Liver (tissue), 9 donors: ENCODE measurements around the gene FRMD1. TPM values are rescaled to one million over a fixed set of nuclear protein-coding genes. Genes with fewer than 3 reads are reported as not detected.

ENCODE experiments used
- DNase-seq: peaks from one replicate; pipeline ENCODE4 v3.0.0-alpha.2; 2017; ENCODE audit warnings: low spot score
- H3K27ac ChIP-seq, 2 donors: one replicate each; pipeline ENCODE4 v1.7.0; 2013; ENCODE audit warnings: inconsistent platforms in 2 of 2, low read length in 2 of 2, control low read depth in 1 of 2, low read depth in 1 of 2, mild to moderate bottlenecking in 1 of 2
- H3K27me3 ChIP-seq, 4 donors: one replicate each; pipeline versions ENCODE4 v1.6.1 to v1.7.0; 2013; ENCODE audit warnings: low read length in 3 of 4, inconsistent platforms in 1 of 4, mild to moderate bottlenecking in 1 of 4, moderate library complexity in 1 of 4; ENCODE audit not compliant: control insufficient read depth in 4 of 4, insufficient read depth in 4 of 4
- H3K36me3 ChIP-seq, 4 donors: one replicate each; pipeline versions ENCODE4 v1.6.1 to v1.7.0; 2013; ENCODE audit warnings: low read length in 3 of 4, mild to moderate bottlenecking in 3 of 4, low read depth in 1 of 4, moderate library complexity in 1 of 4; ENCODE audit not compliant: control insufficient read depth in 4 of 4, insufficient read depth in 3 of 4
- H3K4me1 ChIP-seq, 4 donors: one replicate each; pipeline versions ENCODE4 v1.6.1 to v1.7.0; 2013; ENCODE audit warnings: low read length in 3 of 4, mild to moderate bottlenecking in 3 of 4, moderate library complexity in 1 of 4; ENCODE audit not compliant: control insufficient read depth in 4 of 4, insufficient read depth in 4 of 4
- H3K4me3 ChIP-seq, 3 donors: one replicate each; pipeline versions ENCODE4 v1.6.1 to v1.7.0; 2013; ENCODE audit warnings: low read length in 3 of 3, control low read depth in 1 of 3, low read depth in 1 of 3, mild to moderate bottlenecking in 1 of 3
- H3K9ac ChIP-seq, 2 donors: one replicate each; pipeline ENCODE4 v1.7.0; 2013; ENCODE audit warnings: low read length in 2 of 2, mild to moderate bottlenecking in 2 of 2, moderate library complexity in 2 of 2, control low read depth in 1 of 2, low read depth in 1 of 2
- H3K9me3 ChIP-seq, 4 donors: one replicate each; pipeline versions ENCODE4 v1.6.1 to v1.7.0; 2013; ENCODE audit warnings: low read length in 3 of 4; ENCODE audit not compliant: control insufficient read depth in 4 of 4
- EGR1 ChIP-seq, 2 donors: IDR thresholded peaks; 2 replicates each; pipeline ENCODE4 v1.6.1; 2016 to 2018; ENCODE audit warnings: antibody characterized with exemption in 2 of 2, low read depth in 2 of 2
- FOXA1 ChIP-seq: IDR thresholded peaks from 2 replicates; pipeline ENCODE4 v1.6.1; 2016; ENCODE audit warnings: antibody characterized with exemption
- FOXA2 ChIP-seq: IDR thresholded peaks from 2 replicates; pipeline ENCODE4 v1.6.1; 2016; ENCODE audit warnings: antibody characterized with exemption
- GABPA ChIP-seq, 2 donors: IDR thresholded peaks in 1 of 2; conservative IDR thresholded peaks in 1 of 2; 2 replicates each; pipeline ENCODE4 v1.6.1; 2016; ENCODE audit warnings: antibody characterized with exemption in 2 of 2, mild to moderate bottlenecking in 1 of 2, moderate library complexity in 1 of 2
- HNF4G ChIP-seq: IDR thresholded peaks from 2 replicates; pipeline ENCODE4 v1.6.1; 2016; ENCODE audit warnings: antibody characterized with exemption
- JUND ChIP-seq, 2 donors: IDR thresholded peaks; 2 replicates each; pipeline ENCODE4 v1.6.1; 2016; ENCODE audit warnings: antibody characterized with exemption in 2 of 2
- NR2F2 ChIP-seq: IDR thresholded peaks from 2 replicates; pipeline ENCODE4 v1.6.1; 2016; ENCODE audit warnings: antibody characterized with exemption
- RXRA ChIP-seq, 2 donors: IDR thresholded peaks; 2 replicates each; pipeline ENCODE4 v1.6.1; 2017 to 2018; ENCODE audit warnings: antibody characterized with exemption in 2 of 2, mild to moderate bottlenecking in 1 of 2
- SP1 ChIP-seq: IDR thresholded peaks from 2 replicates; pipeline ENCODE4 v1.6.1; 2018; ENCODE audit warnings: antibody characterized with exemption, mild to moderate bottlenecking
- TAF1 ChIP-seq: conservative IDR thresholded peaks from 2 replicates; pipeline ENCODE4 v1.6.1; 2016; ENCODE audit warnings: antibody characterized with exemption, mild to moderate bottlenecking
- YY1 ChIP-seq: IDR thresholded peaks from 2 replicates; pipeline ENCODE4 v1.6.1; 2016; ENCODE audit warnings: antibody characterized with exemption, mild to moderate bottlenecking
- WGBS: extraction: QIAGEN DNeasy Blood & Tissue Kit; methylation state at CpG from one replicate; pipeline ENCODE4 v1.1.7; 2013; 5-methylcytosine and 5-hydroxymethylcytosine counted together
- polyA plus RNA-seq, 2 donors: library from polyadenylated mRNA; stranded (reverse) in 1 of 2; unstranded in 1 of 2; fragments of 200-250 nt in 1 of 2; fragments of >200 nt in 1 of 2; fragmentation: Nextera tagmentation in 1 of 2; extraction: Ambion mirVana in 1 of 2; gene quantifications; one replicate each; pipeline versions ENCODE4 v1.2.1 to v1.2.3, GENCODE V29; 2013 to 2015
- total RNA-seq, 2 donors: library from RNA; depleted of rRNA; stranded (reverse); fragments of >200 nt; gene quantifications; one replicate each; pipeline ENCODE4 v1.2.3, GENCODE V29; 2014
- TF ChIP-seq, protein P1 (sequence below): IDR thresholded peaks from 2 replicates; pipeline ENCODE4 v1.6.1; 2016; ENCODE audit warnings: antibody characterized with exemption
- TF ChIP-seq, protein P2 (sequence below): IDR thresholded peaks from 2 replicates; pipeline ENCODE4 v1.6.1; 2016; ENCODE audit warnings: antibody characterized with exemption, mild to moderate bottlenecking
- TF ChIP-seq, protein P3 (sequence below): IDR thresholded peaks from 2 replicates; pipeline ENCODE4 v1.6.1; 2016; ENCODE audit warnings: antibody characterized with exemption
- TF ChIP-seq, protein P4 (sequence below): fragments of 150-350 bp; IDR thresholded peaks from 2 replicates; pipeline ENCODE4 v1.5.1; 2017; ENCODE audit warnings: improper control_type of control experiment, low read depth, low read length; ENCODE audit not compliant: missing input control
- TF ChIP-seq, protein P5 (sequence below): IDR thresholded peaks from 2 replicates; pipeline ENCODE4 v1.6.1; 2016; ENCODE audit warnings: antibody characterized with exemption
- donor health status: healthy.
- donor health status: healthy.
- donor health status: healthy.
- donor health status: healthy.
- donor health status: healthy.

The FRMD1 gene
- total and polyA plus RNA-seq, 4 donors = 0.04 to 0.17 (median 0.12) TPM

DNA sequence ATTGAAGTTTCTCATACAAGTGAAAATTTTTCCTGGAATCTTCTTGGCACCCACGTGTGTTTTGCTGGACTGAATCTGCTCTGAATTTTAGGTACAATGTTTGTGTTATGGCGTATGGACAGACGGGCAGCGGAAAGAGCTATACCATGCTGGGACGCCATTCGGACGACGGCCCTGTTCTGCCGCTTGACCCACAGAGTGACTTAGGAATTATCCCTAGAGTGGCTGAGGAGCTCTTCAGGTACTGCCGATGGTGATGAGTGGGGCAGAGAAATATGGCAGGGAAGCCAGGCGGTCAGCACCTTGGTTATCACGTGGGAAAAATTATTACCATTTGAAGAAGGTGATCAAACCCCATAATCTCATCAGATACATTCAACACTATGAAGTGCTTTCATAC, 45.2 kb downstream of the FRMD1 start:
- no peak overlapping the region for H3K9ac ChIP-seq
- H3K9me3 ChIP-seq = peaks cover 2 to 15% (median 5%) of the 10 kb centered on the region in 4 donors
- H3K36me3 ChIP-seq = no peaks in the 10 kb centered on the region
- DNase-seq = no peak
- H3K4me3 ChIP-seq = no peak overlapping the region
- WGBS = 96% methylated on average over 12 of the region's 12 CpGs
- peaks cover 0 to 6% (median 4%) of the 10 kb centered on the region in 4 donors for H3K4me1 ChIP-seq
- H3K27ac ChIP-seq = no peak overlapping the region
- H3K27me3 ChIP-seq = no peaks in the 10 kb centered on the region
- TF ChIP-seq HNF4G (no peak), NR2F2 (no peak), YY1 (no peak), SP1 (no peak), EGR1 (IDR thresholded peaks at IDR 0.05; ENCODE audit: low read depth in 2 of 2) (no peak), FOXA1 (no peak)
- TF ChIP-seq, protein P1, sequence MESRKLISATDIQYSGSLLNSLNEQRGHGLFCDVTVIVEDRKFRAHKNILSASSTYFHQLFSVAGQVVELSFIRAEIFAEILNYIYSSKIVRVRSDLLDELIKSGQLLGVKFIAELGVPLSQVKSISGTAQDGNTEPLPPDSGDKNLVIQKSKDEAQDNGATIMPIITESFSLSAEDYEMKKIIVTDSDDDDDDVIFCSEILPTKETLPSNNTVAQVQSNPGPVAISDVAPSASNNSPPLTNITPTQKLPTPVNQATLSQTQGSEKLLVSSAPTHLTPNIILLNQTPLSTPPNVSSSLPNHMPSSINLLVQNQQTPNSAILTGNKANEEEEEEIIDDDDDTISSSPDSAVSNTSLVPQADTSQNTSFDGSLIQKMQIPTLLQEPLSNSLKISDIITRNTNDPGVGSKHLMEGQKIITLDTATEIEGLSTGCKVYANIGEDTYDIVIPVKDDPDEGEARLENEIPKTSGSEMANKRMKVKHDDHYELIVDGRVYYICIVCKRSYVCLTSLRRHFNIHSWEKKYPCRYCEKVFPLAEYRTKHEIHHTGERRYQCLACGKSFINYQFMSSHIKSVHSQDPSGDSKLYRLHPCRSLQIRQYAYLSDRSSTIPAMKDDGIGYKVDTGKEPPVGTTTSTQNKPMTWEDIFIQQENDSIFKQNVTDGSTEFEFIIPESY = no peak
- TF ChIP-seq, protein P2, sequence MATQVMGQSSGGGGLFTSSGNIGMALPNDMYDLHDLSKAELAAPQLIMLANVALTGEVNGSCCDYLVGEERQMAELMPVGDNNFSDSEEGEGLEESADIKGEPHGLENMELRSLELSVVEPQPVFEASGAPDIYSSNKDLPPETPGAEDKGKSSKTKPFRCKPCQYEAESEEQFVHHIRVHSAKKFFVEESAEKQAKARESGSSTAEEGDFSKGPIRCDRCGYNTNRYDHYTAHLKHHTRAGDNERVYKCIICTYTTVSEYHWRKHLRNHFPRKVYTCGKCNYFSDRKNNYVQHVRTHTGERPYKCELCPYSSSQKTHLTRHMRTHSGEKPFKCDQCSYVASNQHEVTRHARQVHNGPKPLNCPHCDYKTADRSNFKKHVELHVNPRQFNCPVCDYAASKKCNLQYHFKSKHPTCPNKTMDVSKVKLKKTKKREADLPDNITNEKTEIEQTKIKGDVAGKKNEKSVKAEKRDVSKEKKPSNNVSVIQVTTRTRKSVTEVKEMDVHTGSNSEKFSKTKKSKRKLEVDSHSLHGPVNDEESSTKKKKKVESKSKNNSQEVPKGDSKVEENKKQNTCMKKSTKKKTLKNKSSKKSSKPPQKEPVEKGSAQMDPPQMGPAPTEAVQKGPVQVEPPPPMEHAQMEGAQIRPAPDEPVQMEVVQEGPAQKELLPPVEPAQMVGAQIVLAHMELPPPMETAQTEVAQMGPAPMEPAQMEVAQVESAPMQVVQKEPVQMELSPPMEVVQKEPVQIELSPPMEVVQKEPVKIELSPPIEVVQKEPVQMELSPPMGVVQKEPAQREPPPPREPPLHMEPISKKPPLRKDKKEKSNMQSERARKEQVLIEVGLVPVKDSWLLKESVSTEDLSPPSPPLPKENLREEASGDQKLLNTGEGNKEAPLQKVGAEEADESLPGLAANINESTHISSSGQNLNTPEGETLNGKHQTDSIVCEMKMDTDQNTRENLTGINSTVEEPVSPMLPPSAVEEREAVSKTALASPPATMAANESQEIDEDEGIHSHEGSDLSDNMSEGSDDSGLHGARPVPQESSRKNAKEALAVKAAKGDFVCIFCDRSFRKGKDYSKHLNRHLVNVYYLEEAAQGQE = no peak
- TF ChIP-seq, protein P3, sequence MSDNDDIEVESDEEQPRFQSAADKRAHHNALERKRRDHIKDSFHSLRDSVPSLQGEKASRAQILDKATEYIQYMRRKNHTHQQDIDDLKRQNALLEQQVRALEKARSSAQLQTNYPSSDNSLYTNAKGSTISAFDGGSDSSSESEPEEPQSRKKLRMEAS = no peak

DNA sequence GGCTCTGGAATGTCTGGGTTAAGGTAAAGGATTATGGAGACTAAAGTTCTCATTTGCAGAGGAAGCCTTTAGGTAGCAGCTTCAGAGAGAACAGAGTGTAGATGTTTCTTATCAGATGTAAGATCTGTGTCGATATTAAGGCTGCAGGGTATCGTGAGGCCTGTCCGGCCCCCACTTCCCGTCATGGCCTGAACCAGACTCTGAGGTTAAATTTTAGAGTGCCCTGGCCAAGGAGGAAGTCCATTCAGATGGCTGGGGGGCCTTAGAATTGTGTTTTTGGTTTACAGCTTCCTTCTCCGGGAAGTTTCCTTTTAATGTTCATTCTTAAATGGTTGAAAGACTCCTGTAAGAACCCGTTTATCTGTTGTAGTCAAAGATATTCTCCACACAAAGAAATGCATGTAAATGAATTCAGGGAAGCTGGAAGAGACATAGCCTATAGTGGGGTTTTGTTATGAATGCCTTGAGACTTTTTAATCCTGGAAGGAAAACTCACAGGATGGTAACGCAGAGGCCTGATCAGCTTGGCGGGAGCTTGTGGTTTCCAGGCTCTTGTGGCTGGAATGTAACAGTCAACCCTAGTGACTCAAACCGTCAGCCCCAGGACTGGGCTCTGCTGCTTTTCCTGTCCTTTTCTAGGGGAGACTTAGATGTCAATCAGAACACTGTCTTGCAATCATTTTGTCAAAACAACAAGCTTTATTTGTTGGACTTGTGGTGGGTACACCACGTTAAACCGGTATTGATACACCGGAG, 46.8 kb downstream of the FRMD1 start:
- 70% methylated on average over 12 of the region's 12 CpGs for WGBS
- Histone ChIP-seq H3K9me3 (peaks cover 0 to 6% (median 0%) of the 10 kb centered on the region in 4 donors), H3K4me1 (peaks cover 0 to 6% (median 4%) of the 10 kb centered on the region in 4 donors), H3K36me3 (no peaks in the 10 kb centered on the region), H3K27me3 (no peaks in the 10 kb centered on the region), H3K27ac (peak overlapping the region; percentile 2 to 22), H3K4me3 (no peak overlapping the region), H3K9ac (no peak overlapping the region)
- TF ChIP-seq HNF4G (no peak), RXRA (IDR thresholded peaks at IDR 0.05) (no peak), YY1 (no peak), FOXA2 (no peak), JUND (IDR thresholded peaks at IDR 0.05) (no peak), GABPA (IDR thresholded peaks at IDR 0.05 in 1 of 2, conservative IDR thresholded peaks at IDR 0.05 in 1 of 2) (no peak), FOXA1 (no peak), TAF1 (no peak)
- TF ChIP-seq, protein P1 = no peak
- TF ChIP-seq, protein P2 = no peak
- TF ChIP-seq, protein P4, sequence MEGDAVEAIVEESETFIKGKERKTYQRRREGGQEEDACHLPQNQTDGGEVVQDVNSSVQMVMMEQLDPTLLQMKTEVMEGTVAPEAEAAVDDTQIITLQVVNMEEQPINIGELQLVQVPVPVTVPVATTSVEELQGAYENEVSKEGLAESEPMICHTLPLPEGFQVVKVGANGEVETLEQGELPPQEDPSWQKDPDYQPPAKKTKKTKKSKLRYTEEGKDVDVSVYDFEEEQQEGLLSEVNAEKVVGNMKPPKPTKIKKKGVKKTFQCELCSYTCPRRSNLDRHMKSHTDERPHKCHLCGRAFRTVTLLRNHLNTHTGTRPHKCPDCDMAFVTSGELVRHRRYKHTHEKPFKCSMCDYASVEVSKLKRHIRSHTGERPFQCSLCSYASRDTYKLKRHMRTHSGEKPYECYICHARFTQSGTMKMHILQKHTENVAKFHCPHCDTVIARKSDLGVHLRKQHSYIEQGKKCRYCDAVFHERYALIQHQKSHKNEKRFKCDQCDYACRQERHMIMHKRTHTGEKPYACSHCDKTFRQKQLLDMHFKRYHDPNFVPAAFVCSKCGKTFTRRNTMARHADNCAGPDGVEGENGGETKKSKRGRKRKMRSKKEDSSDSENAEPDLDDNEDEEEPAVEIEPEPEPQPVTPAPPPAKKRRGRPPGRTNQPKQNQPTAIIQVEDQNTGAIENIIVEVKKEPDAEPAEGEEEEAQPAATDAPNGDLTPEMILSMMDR = no peak
- TF ChIP-seq, protein P5, sequence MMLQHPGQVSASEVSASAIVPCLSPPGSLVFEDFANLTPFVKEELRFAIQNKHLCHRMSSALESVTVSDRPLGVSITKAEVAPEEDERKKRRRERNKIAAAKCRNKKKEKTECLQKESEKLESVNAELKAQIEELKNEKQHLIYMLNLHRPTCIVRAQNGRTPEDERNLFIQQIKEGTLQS = no peak
- TF ChIP-seq, protein P3 = no peak
- DNase-seq = no peak
